SK-N-SH (cell line): ENCODE results near the gene CHST15.

ENCODE experiments used
- CHD2 ChIP-seq: fragments of 150-350 bp; IDR thresholded peaks from 2 replicates; pipeline ENCODE4 v1.6.1; 2018; ENCODE audit warnings: low read length; ENCODE audit not compliant: partially characterized antibody
- CTCF ChIP-seq: fragments of 200-600 bp; sonication (generic); IDR thresholded peaks from 2 replicates; pipeline ENCODE4 v1.6.1; 2017; ENCODE audit warnings: antibody characterized with exemption, mild to moderate bottlenecking, moderate library complexity
- ELF1 ChIP-seq: IDR thresholded peaks from 2 replicates; pipeline ENCODE4 v1.4.0; 2012
- EP300 ChIP-seq, 2 experiments: IDR thresholded peaks; 2 replicates each; pipeline versions ENCODE4 v1.4.0 to v1.6.1; 2012; ENCODE audit warnings: borderline replicate concordance in 1 of 2, low read depth in 1 of 2, low read length in 1 of 2
- GATA2 ChIP-seq: sonication (generic); formaldehyde crosslinking; IDR thresholded peaks from 2 replicates; pipeline ENCODE4 v1.5.0; 2020; ENCODE audit warnings: mild to moderate bottlenecking, missing genetic modification reagents
- POLR2AphosphoS5 ChIP-seq: IDR thresholded peaks from 2 replicates; pipeline ENCODE4 v1.6.1; 2012; ENCODE audit warnings: low read depth, low read length
- RFX5 ChIP-seq: IDR thresholded peaks from 2 replicates; pipeline ENCODE4 v1.6.1; 2012; ENCODE audit warnings: mild to moderate bottlenecking, improper control_type of control experiment, low read length
- TEAD4 ChIP-seq: IDR thresholded peaks from 2 replicates; pipeline ENCODE4 v1.4.0; 2012; ENCODE audit warnings: mild to moderate bottlenecking, borderline replicate concordance; ENCODE audit not compliant: insufficient read depth
- USF2 ChIP-seq: fragments of 150-350 bp; IDR thresholded peaks from 2 replicates; pipeline ENCODE4 v1.6.1; 2017; ENCODE audit warnings: antibody characterized with exemption, low read length, low read depth, borderline replicate concordance

DNA sequence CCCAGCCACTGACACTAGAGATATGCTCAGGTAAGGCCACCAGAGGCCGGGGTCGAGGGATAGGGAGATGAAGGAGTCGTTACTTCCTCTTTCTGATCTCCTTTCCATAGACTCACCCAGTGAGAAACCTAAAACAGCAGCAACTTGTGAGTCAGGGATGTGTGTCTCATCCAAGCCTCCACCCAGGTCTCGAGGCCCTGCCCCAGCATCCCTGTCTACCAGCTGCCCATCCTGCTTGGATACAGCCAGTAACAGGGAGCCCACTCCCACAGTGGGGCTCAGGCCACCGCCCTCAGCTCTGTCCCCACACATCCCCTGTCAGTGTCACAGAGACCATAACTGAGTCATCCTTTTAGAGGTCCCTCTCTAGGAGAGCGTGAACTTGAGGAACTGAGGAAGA is 49.6 kb upstream of the CHST15 start:
- TF ChIP-seq USF2 = no peak
- no peak for TF ChIP-seq TEAD4
- no peak for TF ChIP-seq POLR2AphosphoS5
- no peak for TF ChIP-seq RFX5
- no peak for TF ChIP-seq ELF1
- no peak for TF ChIP-seq EP300 (IDR thresholded peaks at IDR 0.05; ENCODE audit: borderline replicate concordance in 1 of 2, low read depth in 1 of 2, low read length in 1 of 2)
- TF ChIP-seq CTCF = no peak
- TF ChIP-seq CHD2 = no peak
- TF ChIP-seq GATA2 (CRISPR knock-in tag) = no peak
